T-helper 2 cell treated with Interferon-gamma antibody and Interleukin-4, amounts not matched to agents 5 μg/mL and 100 μg/mL, for 36 hours (primary cell): Measurements from ENCODE around the gene INVS.
"Not testable (repeated sequence)": the region's sequence is repeated elsewhere in the genome, so short reads cannot be mapped to it uniquely, and the experiment has no call there.

ENCODE experiments used
- DNase-seq: peaks from one replicate; pipeline ENCODE4 v3.0.0; 2021; ENCODE audit warnings: low spot score
- H3K27ac Mint-ChIP-seq: one replicate; pipeline ENCODE4 v1.8.0; 2021; ENCODE audit warnings: mild to moderate bottlenecking, mixed read lengths
- H3K27me3 Mint-ChIP-seq: one replicate; pipeline ENCODE4 v1.8.0; 2021; ENCODE audit warnings: low read depth, mixed read lengths
- H3K36me3 Mint-ChIP-seq: one replicate; pipeline ENCODE4 v1.8.0; 2021; ENCODE audit warnings: low read depth, mixed read lengths
- H3K4me1 Mint-ChIP-seq: one replicate; pipeline ENCODE4 v1.8.0; 2021; ENCODE audit warnings: low read depth, mixed read lengths
- H3K4me3 Mint-ChIP-seq: one replicate; pipeline ENCODE4 v1.8.0; 2022; ENCODE audit warnings: mild to moderate bottlenecking, moderate library complexity, mixed read lengths
- H3K9me3 Mint-ChIP-seq: one replicate; pipeline ENCODE4 v1.8.0; 2021; ENCODE audit warnings: mixed read lengths

Gene INVS

GRCh38 chr9:100071271-100071670 lies 27.8 kb upstream of the INVS start:
- no peaks in the 10 kb centered on the region for H3K9me3 Mint-ChIP-seq
- H3K27me3 Mint-ChIP-seq: no peaks in the 10 kb centered on the region
- no peak overlapping the region for H3K4me3 Mint-ChIP-seq
- H3K27ac Mint-ChIP-seq: no peak overlapping the region
- peaks cover 11% of the 10 kb centered on the region for H3K36me3 Mint-ChIP-seq
- no peak for DNase-seq
- H3K4me1 Mint-ChIP-seq: peaks cover 15% of the 10 kb centered on the region

DNA sequence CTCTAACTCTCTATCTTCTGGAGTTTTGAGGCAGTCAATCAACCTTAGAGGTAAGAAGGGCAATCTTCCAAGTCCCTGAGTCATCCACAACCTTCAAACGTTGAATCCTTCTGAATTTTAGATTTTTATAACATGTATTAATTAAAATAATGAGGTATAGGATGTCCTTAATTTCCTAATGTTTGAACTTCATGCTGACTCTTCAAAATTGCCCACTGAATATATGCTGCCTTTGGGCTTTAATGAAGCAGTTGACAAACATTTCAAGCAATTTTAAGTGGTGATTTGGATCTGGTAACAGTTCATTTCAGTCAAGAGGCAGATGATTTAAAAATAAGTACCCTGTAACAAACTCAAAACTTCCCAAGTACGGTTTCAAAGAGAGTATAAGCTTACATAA lies 26.2 kb upstream of the INVS start:
- Mint-ChIP-seq H3K4me3 (no peak overlapping the region), H3K9me3 (no peaks in the 10 kb centered on the region), H3K4me1 (peaks cover 12% of the 10 kb centered on the region), H3K36me3 (peaks cover 14% of the 10 kb centered on the region), H3K27ac (no peak overlapping the region), H3K27me3 (no peaks in the 10 kb centered on the region)
- no peak for DNase-seq

DNA sequence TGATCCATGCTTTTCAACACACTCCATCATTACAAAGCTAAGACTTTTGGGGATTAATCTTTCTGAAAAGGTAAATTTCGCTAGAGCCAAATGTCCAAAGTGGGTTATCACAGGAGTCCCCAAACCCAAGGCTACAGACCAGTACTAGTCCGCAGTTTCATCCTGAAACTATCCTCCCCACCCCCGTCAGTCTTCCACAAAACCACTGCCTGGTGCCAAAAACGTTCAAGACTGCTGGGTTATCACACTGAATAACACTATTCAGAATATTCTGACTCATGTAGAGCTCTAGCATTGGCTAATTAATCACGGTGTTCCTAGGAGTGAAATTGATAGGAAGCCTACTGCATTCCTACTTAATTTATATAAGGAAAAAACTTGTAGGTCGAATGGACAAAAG lies 24.9 kb upstream of the INVS start:
- peaks cover 16% of the 10 kb centered on the region for H3K36me3 Mint-ChIP-seq
- no peak overlapping the region for H3K4me3 Mint-ChIP-seq
- H3K27me3 Mint-ChIP-seq: no peaks in the 10 kb centered on the region
- H3K4me1 Mint-ChIP-seq: peaks cover 12% of the 10 kb centered on the region
- no peak for DNase-seq
- H3K27ac Mint-ChIP-seq: no peak overlapping the region
- no peaks in the 10 kb centered on the region for H3K9me3 Mint-ChIP-seq

DNA sequence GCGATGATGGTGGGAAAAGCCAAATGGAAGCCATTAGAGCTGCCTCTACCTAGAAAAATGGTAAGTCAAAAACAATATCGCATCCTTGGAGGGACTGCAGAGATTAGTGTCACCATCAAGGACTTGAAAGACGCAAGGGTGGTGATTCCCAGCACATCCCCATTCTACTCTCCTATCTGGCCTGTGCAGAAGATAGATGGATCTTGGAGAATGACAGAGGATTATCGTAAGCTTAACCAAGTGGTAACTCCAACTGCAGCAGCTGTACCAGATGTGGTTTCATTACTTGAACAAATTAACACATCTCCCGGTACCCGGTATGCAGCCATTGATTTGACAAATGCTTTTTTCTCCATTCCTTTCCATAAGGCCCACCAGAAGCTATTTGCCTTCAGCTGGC lies 24.1 kb upstream of the INVS start:
- Mint-ChIP-seq H3K4me1 (peaks cover 12% of the 10 kb centered on the region), H3K27ac (no peak overlapping the region), H3K9me3 (no peaks in the 10 kb centered on the region)

GRCh38 chr9:100076256-100076655 lies 22.8 kb upstream of the INVS start:
- not testable (repeated sequence) for H3K9me3 Mint-ChIP-seq, DNase-seq, H3K27ac Mint-ChIP-seq, H3K27me3 Mint-ChIP-seq, H3K4me3 Mint-ChIP-seq, H3K4me1 Mint-ChIP-seq
- peaks cover 15% of the 10 kb centered on the region for H3K36me3 Mint-ChIP-seq

More for the DNA sequence above, 24.1 kb upstream of the INVS start:
- H3K27me3 Mint-ChIP-seq: no peaks in the 10 kb centered on the region
- DNase-seq: no peak
- H3K4me3 Mint-ChIP-seq: no peak overlapping the region
- peaks cover 15% of the 10 kb centered on the region for H3K36me3 Mint-ChIP-seq

DNA sequence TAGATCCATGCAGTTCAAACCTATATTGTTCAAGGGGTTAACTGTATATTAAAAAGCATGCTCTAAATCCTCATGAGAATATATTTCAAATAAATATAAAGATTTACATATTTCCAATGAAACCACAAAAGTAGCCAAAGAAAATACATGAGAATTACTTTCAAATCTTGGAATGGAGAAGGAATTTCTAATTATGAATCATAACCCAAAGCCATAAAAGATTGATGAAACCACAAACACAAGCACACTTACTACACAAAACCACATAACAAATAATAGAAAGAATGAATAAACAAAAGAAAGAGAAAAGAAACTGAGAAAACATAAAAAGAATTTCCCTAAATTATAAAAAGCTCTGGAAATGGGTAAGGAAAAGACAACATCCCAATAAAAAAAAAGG lies 16.3 kb upstream of the INVS start:
- Mint-ChIP-seq H3K4me1 (peaks cover 42% of the 10 kb centered on the region), H3K9me3 (no peaks in the 10 kb centered on the region), H3K4me3 (no peak overlapping the region), H3K27me3 (no peaks in the 10 kb centered on the region), H3K27ac (no peak overlapping the region), H3K36me3 (peaks cover 3% of the 10 kb centered on the region)
- no peak for DNase-seq

GRCh38 chr9:100083448-100084127 lies 15.5 kb upstream of the INVS start:
- Mint-ChIP-seq H3K9me3 (no peaks in the 10 kb centered on the region), H3K36me3 (no peaks in the 10 kb centered on the region), H3K4me1 (peaks cover 49% of the 10 kb centered on the region), H3K4me3 (peak overlapping the region; percentile 13), H3K27ac (peak overlapping the region; percentile 11), H3K27me3 (no peaks in the 10 kb centered on the region)
- no peak for DNase-seq

DNA sequence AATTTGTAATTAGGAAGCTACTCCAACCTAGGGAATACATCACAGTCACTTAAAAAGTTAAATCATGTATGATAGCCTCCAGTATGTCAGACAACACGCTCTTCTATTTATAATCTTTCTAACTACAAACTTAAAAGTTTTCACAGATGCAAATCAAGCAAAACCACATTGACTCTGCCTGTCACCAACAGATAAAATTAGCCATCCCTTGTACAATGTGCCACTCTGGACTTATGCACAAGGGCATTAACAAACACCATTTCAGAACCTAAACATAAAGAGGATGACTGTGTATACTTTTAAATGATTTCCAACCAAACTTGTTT lies 15.0 kb upstream of the INVS start:
- Mint-ChIP-seq H3K4me3 (no peak overlapping the region), H3K27me3 (no peaks in the 10 kb centered on the region), H3K27ac (no peak overlapping the region), H3K9me3 (no peaks in the 10 kb centered on the region), H3K36me3 (no peaks in the 10 kb centered on the region), H3K4me1 (peaks cover 52% of the 10 kb centered on the region)
- no peak for DNase-seq

- DNase-seq: no peak
- peaks cover 52% of the 10 kb centered on the region for H3K4me1 Mint-ChIP-seq
- H3K4me3 Mint-ChIP-seq: peak overlapping the region; percentile 43
- no peaks in the 10 kb centered on the region for H3K36me3 Mint-ChIP-seq
- peak overlapping the region; percentile 17 for H3K27ac Mint-ChIP-seq
- H3K27me3 Mint-ChIP-seq: no peaks in the 10 kb centered on the region
- H3K9me3 Mint-ChIP-seq: no peaks in the 10 kb centered on the region
Observed at GRCh38 chr9:100084734-100085133, 14.3 kb upstream of the INVS start.

DNA sequence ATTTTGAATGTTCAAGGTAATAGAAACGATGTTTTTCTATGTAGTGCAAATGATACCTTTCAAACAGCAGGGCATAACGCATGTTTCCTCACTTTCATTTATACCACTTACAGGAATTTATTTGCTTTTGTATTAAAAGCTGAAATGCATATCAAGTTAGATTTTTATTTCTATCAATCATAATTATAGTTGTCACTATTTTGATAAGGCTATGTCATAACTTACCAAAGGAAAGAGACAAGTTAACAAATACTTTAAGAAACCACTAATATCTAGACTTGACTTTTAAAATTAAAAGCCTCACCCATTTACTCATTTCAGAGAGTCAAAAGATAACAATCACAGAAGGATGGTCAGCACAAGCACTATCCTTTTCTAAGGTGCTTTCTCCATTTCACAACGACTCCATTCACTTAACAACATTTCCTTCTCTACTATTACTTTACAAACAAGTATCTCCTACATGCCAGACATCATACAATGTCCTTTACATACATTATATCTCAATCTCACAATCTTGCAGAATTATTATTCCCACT lies 12.9 kb upstream of the INVS start:
- peak overlapping the region; percentile 23 for H3K27ac Mint-ChIP-seq

DNA sequence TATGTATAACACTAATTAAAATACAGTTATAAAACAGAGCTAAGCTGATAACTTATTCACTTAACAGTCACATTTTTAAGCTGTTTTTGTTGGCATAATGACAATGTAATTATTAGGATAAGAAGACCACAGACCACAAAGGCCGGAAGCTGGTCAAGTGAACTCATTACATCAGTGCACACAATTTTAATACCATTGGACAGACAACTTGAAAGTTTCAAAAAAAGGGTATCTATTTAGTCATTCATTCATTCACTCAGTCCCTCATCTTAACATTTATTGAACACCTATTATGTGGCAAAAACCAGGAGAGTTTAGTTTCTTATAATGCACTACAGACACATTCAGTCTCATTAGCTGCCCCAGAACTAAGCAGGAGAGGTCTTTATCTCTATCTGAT lies 11.8 kb upstream of the INVS start:
- H3K27me3 Mint-ChIP-seq: no peaks in the 10 kb centered on the region
- H3K4me1 Mint-ChIP-seq: peaks cover 60% of the 10 kb centered on the region
- peak overlapping the region; percentile 76 for H3K27ac Mint-ChIP-seq
- H3K4me3 Mint-ChIP-seq: peak overlapping the region; percentile 64
- H3K36me3 Mint-ChIP-seq: peaks cover 2% of the 10 kb centered on the region
- H3K9me3 Mint-ChIP-seq: no peaks in the 10 kb centered on the region
- DNase-seq: no peak

More for the DNA sequence above, 12.9 kb upstream of the INVS start:
- Mint-ChIP-seq H3K27me3 (no peaks in the 10 kb centered on the region), H3K4me1 (peaks cover 55% of the 10 kb centered on the region), H3K9me3 (no peaks in the 10 kb centered on the region), H3K4me3 (peak overlapping the region; percentile 5), H3K36me3 (no peaks in the 10 kb centered on the region)
- no peak for DNase-seq

GRCh38 chr9:100088202-100088601 lies 10.8 kb upstream of the INVS start:
- Mint-ChIP-seq H3K27me3 (no peaks in the 10 kb centered on the region), H3K27ac (peak overlapping the region; percentile 76), H3K36me3 (peaks cover 2% of the 10 kb centered on the region), H3K4me1 (peaks cover 57% of the 10 kb centered on the region), H3K9me3 (no peaks in the 10 kb centered on the region), H3K4me3 (peak overlapping the region; percentile 64)
- no peak for DNase-seq

- Mint-ChIP-seq H3K36me3 (peaks cover 7% of the 10 kb centered on the region), H3K27ac (no peak overlapping the region), H3K9me3 (no peaks in the 10 kb centered on the region), H3K4me3 (no peak overlapping the region), H3K4me1 (peaks cover 41% of the 10 kb centered on the region), H3K27me3 (no peaks in the 10 kb centered on the region)
- DNase-seq: no peak
Observed at GRCh38 chr9:100090880-100091279, 8.2 kb upstream of the INVS start.

GRCh38 chr9:100091650-100092049 lies 7.4 kb upstream of the INVS start:
- no peak overlapping the region for H3K27ac Mint-ChIP-seq
- DNase-seq: no peak
- no peaks in the 10 kb centered on the region for H3K27me3 Mint-ChIP-seq
- H3K9me3 Mint-ChIP-seq: no peaks in the 10 kb centered on the region
- H3K4me3 Mint-ChIP-seq: no peak overlapping the region
- H3K4me1 Mint-ChIP-seq: peaks cover 39% of the 10 kb centered on the region
- peaks cover 9% of the 10 kb centered on the region for H3K36me3 Mint-ChIP-seq

DNA sequence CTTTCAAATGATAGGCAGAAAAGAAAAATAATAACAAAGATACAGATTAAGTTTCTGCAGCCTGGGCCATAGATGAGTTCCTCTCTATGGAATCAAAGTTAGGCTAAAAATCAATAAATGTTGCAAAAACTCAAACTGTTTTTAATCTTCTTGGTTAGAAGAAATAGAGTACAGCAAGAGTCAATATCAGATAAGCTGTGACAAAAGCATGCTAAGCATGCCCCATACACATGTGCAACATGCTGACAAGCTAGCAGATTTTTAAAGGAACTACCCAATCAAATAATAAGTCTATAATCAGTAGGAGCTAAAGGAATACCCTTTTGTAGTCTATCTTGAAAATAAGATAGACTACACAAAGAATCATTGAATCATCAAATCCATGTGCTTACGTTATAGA lies 7.0 kb upstream of the INVS start:
- Mint-ChIP-seq H3K27ac (no peak overlapping the region), H3K9me3 (no peaks in the 10 kb centered on the region), H3K27me3 (no peaks in the 10 kb centered on the region), H3K36me3 (peaks cover 9% of the 10 kb centered on the region), H3K4me3 (no peak overlapping the region), H3K4me1 (peaks cover 39% of the 10 kb centered on the region)
- no peak for DNase-seq
